ENCODE measurements around the gene MLLT11.

GRCh38 chr1:151047591-151047924, 12.6 kb upstream of the MLLT11 start, which contains the start of gene C1orf56:
- no peak for TF ChIP-seq MAX (IDR thresholded peaks at IDR 0.05)
- no peak for TF ChIP-seq CTCF (IDR thresholded peaks at IDR 0.05; ENCODE audit: low read depth, low read length, missing input control)
- TF ChIP-seq SP1 (IDR thresholded peaks at IDR 0.05) = no peak
- no peak for TF ChIP-seq TAF1 (conservative IDR thresholded peaks at IDR 0.05)
- no peak for TF ChIP-seq ATF3 (IDR thresholded peaks at IDR 0.05)
- TF ChIP-seq FOXA1 (IDR thresholded peaks at IDR 0.05) = no peak
- no peak for TF ChIP-seq REST (IDR thresholded peaks at IDR 0.05)
- no peak for TF ChIP-seq HNF4G (IDR thresholded peaks at IDR 0.05)
- no peak for TF ChIP-seq RXRA (IDR thresholded peaks at IDR 0.05)
- no peak for TF ChIP-seq EGR1 (IDR thresholded peaks at IDR 0.05; ENCODE audit: low read depth in 2 of 2)
- no peak for TF ChIP-seq YY1 (IDR thresholded peaks at IDR 0.05)
- no peak for TF ChIP-seq ZBTB33 (IDR thresholded peaks at IDR 0.05)
- TF ChIP-seq RAD21 (IDR thresholded peaks at IDR 0.05) = no peak
- TF ChIP-seq HNF4A (conservative IDR thresholded peaks at IDR 0.05) = no peak
